Fibroblast of villous mesenchyme (primary cell): ENCODE measurements around the gene MYT1. TPM values are rescaled to one million over a fixed set of nuclear protein-coding genes. Genes with fewer than 3 reads are reported as not detected.
"Not testable (repeated sequence)": the region's sequence is repeated elsewhere in the genome, so short reads cannot be mapped to it uniquely, and the experiment has no call there.

ENCODE experiments used
- DNase-seq: peaks from one replicate; pipeline ENCODE4 v3.0.0-alpha.2; 2010; ENCODE audit warnings: low read depth
- H3K4me3 ChIP-seq: 2 replicates; pipeline ENCODE4 v1.5.1; 2011; ENCODE audit warnings: low read depth, mild to moderate bottlenecking, low read length
- total RNA-seq: library from RNA; depleted of rRNA; stranded (reverse); fragments of >200 nt; gene quantifications from 2 replicates; pipeline ENCODE4 v1.2.3, GENCODE V29; 2012
- TF ChIP-seq, protein P1 (sequence below): IDR thresholded peaks from 2 replicates; pipeline ENCODE4 v1.5.1; 2012; ENCODE audit warnings: low read depth, mild to moderate bottlenecking, low read length; ENCODE audit not compliant: insufficient read depth

The MYT1 gene
- not detected in 2 replicates for total RNA-seq

DNA sequence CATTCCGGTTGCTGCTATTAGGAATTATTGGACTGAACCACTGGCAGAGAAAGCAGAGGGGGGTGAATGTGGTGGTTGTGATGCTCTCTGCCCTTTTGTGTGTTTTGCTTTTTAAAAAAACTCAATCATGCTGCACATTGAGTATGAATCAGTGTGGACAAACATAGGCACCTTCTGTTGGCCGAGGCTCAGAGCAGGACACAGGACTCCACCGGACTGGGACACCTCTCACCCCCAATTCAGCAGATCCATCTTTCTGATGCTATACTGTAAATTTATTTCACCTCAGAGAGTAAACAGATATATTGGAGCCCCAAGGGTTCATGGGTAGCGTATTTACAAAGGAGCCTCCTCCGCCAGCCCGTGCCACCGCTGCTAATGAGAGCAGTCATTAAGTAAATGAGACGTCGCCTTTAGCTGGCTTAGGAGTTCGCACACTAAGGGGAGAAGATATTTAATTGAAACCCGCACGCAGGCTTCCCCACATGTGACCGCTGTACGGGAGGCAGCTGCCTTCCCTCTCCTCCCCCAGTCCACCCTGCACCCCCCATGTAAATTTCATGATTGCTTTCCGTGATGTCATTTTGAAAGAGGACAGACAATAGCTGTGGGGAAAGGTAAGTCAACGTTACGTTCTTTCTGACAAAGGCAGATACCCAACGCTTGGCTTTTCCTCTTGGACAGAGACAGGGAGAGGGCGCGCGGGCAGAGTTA lies at the start of gene MYT1:
Gene MYT1, plus strand, starts transcription at position 330 of the 714 bp plus-strand sequence. CDS start 34,410 bp downstream, outside the sequence.
- H3K4me3 ChIP-seq = no peak within 1 kb of the TSS
- TF ChIP-seq, protein P1, sequence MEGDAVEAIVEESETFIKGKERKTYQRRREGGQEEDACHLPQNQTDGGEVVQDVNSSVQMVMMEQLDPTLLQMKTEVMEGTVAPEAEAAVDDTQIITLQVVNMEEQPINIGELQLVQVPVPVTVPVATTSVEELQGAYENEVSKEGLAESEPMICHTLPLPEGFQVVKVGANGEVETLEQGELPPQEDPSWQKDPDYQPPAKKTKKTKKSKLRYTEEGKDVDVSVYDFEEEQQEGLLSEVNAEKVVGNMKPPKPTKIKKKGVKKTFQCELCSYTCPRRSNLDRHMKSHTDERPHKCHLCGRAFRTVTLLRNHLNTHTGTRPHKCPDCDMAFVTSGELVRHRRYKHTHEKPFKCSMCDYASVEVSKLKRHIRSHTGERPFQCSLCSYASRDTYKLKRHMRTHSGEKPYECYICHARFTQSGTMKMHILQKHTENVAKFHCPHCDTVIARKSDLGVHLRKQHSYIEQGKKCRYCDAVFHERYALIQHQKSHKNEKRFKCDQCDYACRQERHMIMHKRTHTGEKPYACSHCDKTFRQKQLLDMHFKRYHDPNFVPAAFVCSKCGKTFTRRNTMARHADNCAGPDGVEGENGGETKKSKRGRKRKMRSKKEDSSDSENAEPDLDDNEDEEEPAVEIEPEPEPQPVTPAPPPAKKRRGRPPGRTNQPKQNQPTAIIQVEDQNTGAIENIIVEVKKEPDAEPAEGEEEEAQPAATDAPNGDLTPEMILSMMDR = no peak
- no peak for DNase-seq

DNA sequence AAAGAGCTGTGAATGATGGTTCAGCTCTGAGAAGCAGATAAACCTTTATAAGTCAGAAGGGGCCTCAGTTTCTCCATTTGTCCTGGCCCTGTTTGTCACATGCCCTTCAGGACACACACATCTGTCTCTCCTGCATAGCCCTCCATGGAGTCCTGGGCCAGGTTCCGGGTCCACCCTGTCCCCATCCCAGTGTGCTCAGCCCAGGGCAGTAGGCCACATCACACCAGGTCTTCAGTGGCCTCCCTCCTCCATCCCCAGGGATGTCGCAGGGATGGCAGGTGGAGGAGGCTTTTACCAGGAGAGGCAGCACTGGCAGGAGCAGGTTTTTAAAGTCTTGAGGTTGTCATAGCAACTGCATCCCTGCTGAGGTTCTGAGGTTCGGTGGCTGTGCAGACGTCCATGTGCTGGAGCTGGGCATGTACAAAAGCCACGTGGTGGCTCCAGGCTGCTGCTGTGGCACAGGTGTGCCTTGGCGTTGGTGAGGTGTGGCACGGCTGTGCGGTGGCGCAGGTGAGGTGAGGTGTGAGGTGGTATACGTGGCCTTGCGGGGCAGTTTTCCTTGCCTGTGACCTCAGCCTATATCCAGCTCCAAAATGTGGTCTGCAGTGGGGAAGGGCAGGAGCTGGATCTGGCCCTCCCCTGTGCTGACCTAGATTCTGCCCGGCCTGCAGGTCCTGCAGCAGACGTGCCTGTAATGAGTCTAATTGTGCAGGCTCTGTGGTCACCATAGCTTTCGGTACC lies 48.9 kb upstream of the MYT1 start:
- TF ChIP-seq, protein P1 = no peak
- no peak for DNase-seq
- H3K4me3 ChIP-seq = no peak overlapping the region

DNA sequence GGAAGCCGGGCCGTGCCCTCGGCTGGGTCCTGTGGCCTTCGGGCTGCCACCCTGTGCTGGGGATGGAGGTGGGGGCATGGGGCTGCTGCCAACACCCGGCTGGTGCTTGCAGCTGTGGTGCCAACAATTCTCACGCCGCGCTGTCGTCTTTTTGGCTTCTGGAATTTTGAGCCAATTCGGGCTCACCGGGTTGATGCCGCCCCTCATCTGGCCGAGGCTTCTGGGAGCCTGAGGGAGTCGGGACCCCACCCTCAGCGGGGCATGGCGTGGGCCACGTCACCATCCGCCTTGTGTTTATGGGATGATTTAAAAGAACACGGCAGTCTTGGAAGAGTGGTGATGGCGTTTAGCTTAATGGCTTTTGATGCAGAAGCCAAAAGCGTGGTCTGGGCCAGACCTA lies 48.2 kb upstream of the MYT1 start:
- no peak for DNase-seq
- TF ChIP-seq, protein P1 = no peak

DNA sequence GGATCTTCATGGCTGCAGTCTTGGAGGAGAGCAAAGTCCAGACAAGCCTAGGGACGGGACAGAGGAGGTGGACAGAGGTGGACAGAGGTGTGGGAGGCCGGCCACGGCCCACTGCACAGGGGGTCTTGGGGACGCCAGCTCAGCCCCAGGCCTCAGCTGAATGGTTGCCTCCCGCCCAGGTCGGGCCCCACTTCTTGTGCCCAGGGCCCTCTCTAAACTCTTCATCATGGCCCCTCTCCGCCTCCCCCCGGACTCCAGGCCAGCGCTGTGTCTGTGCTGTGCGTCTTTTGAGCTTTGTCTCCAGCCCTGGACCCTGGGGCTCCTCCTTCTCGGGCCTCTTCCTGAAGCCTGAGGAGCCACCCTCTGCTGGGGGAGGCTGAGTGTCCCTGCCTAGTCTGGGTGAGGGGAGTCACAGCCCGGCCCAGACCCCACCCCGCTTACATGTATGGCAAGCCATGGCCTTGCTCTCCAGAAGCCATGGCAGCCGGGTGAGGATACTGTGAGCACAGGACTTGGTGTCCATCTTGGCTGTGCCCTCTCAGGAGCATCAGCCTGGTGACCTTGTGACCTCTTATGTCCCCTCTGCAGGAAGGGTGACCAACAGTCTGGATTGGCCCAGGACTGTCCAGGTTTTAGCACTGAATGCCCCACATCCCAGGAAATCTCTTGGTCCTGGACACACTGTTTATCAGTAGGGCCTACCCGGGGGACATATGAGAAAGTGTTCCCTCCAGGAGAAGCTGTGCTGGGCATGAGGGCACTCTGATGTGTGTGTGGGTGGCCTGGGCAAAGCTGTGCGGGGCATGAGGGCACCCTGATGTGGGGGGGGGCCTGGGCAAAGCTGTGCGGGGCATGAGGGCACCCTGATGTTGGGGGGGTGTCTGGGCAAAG lies 47.5 kb upstream of the MYT1 start:
- TF ChIP-seq, protein P1 = no peak
- no peak for DNase-seq
- H3K4me3 ChIP-seq = no peak overlapping the region

More for the DNA sequence above, 48.2 kb upstream of the MYT1 start:
- H3K4me3 ChIP-seq = no peak overlapping the region

DNA sequence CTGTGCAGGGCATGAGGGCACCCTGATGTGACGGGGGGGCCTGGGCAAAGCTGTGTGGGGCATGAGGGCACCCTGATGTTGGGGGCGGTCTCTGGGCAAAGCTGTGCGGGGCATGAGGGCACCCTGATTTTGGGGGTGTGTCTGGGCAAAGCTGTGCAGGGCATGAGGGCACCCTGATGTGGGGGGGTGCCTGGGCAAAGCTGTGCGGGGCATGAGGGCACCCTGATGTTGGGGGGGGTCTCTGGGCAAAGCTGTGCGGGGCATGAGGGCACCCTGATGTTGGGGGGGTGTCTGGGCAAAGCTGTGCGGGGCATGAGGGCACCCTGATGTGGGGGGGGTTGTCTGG lies 46.8 kb upstream of the MYT1 start:
- not testable (repeated sequence) for DNase-seq

DNA sequence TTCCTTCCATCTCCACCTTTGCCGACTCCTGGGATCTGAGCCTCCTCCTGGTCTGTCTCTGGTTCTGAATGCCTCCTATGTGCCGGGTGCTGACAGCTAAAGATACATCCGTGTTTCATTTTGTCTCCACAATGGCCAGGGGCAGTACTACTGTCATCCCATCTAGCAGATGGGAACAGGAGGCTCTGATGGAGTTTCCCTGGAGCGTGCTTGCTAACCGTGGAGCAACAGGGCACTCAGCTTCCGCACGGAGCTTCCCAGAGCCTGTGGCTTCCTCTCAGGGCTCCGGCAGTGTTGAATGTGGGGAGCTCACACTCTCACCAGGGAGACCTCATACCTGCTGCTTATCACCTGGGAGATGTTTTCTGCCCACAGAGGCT lies 45.0 kb upstream of the MYT1 start:
- TF ChIP-seq, protein P1 = no peak
- DNase-seq = no peak
- no peak overlapping the region for H3K4me3 ChIP-seq

More for the DNA sequence above, 46.8 kb upstream of the MYT1 start:
- not testable (repeated sequence) for H3K4me3 ChIP-seq
